Transverse colon (tissue), 4 donors: ENCODE measurements around the gene ST6GAL1.

Source experiments
- POLR2A ChIP-seq: fragments of 450-650 bp; IDR thresholded peaks from one replicate; pipeline ENCODE4 v1.6.1; 2016; ENCODE audit warnings: antibody characterized with exemption, mild to moderate bottlenecking, moderate library complexity
- POLR2AphosphoS5 ChIP-seq, 3 donors: sonication (generic); formaldehyde crosslinking; IDR thresholded peaks; one replicate each; pipeline ENCODE4 v1.6.1; 2016; ENCODE audit warnings: antibody characterized with exemption in 3 of 3
- TF ChIP-seq, protein P1 (sequence below), 5 experiments: fragments of 200-600 bp in 3 of 5; fragments of 450-650 bp in 2 of 5; sonication (generic) in 3 of 5; IDR thresholded peaks; 1 replicate in 2 of 5; 2 replicates in 3 of 5; pipeline ENCODE4 v1.5.1; 2016 to 2017; ENCODE audit warnings: antibody characterized with exemption in 5 of 5, inconsistent platforms in 3 of 5, mild to moderate bottlenecking in 2 of 5, moderate library complexity in 1 of 5

DNA sequence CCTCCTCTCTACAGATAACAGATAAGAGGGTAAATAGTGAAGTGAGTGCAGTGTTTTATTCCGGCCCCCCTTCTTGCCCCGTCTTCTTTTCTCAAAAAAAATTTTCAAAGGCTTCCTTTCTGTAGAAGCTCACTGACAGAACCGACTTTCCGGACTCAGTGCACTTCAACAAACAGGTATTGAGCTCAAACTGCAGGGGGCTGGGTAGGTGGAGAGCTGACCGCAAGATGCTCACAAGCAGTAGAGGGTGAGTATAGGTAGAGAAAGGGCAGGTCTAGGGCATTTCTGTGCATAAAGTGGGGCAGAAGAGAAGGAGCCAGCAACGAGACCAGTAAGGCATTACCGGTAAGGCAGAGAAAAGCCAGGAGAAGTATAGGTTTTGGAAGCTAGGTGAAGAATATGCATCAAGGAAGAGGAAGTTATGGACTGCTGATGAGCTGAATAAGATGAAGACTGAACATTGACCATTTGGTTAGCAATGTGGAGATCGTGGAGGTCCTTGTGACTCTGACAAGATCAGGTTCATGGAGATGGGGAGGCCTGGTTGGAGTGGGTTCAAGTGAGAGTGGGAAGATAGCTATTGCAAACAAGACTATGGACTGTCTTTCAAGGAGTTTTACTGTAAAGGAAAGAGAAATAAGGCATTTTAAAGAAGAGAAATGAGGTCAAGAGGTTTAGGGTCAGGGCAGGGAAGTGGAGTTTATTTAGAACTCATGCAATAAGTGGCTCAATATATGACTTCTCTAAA, 97.4 kb downstream of the ST6GAL1 start:
- peak; percentile 2 for TF ChIP-seq POLR2A
- TF ChIP-seq, protein P1, sequence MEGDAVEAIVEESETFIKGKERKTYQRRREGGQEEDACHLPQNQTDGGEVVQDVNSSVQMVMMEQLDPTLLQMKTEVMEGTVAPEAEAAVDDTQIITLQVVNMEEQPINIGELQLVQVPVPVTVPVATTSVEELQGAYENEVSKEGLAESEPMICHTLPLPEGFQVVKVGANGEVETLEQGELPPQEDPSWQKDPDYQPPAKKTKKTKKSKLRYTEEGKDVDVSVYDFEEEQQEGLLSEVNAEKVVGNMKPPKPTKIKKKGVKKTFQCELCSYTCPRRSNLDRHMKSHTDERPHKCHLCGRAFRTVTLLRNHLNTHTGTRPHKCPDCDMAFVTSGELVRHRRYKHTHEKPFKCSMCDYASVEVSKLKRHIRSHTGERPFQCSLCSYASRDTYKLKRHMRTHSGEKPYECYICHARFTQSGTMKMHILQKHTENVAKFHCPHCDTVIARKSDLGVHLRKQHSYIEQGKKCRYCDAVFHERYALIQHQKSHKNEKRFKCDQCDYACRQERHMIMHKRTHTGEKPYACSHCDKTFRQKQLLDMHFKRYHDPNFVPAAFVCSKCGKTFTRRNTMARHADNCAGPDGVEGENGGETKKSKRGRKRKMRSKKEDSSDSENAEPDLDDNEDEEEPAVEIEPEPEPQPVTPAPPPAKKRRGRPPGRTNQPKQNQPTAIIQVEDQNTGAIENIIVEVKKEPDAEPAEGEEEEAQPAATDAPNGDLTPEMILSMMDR (IDR thresholded peaks at IDR 0.05), result no peak
- no peak for TF ChIP-seq POLR2AphosphoS5 (IDR thresholded peaks at IDR 0.05)
